Measurements from ENCODE around the gene NPC1. TPM values are rescaled to one million over a fixed set of nuclear protein-coding genes. Genes with fewer than 3 reads are reported as not detected.

NPC1 gene
- total RNA-seq (10 to 100 TPM; 33.9 to 34.3 TPM), polyA plus RNA-seq (40.9 TPM)

- peaks cover 0 to 3% of the 10 kb centered on the region in 2 donors for H3K27me3 Mint-ChIP-seq
- H3K36me3 ChIP-seq (ENCODE audit: insufficient read depth, low read length), result no peaks in the 10 kb centered on the region
- H3K27ac Mint-ChIP-seq, result peak within 1 kb of the TSS; percentile 93 to 98 (median 96)
- POLR2A ChIA-PET, result interaction anchor here (0.9 to 1.4 kb wide), 2 partner anchors 13 to 83 kb away, joined by 3 to 4 read pairs; no protein-coding TSS in a partner anchor
- no peaks in the 10 kb centered on the region for H3K27me3 ChIP-seq (ENCODE audit: insufficient read depth, low read length, poor library complexity, severe bottlenecking)
- no peaks in the 10 kb centered on the region for H3K9me3 Mint-ChIP-seq
- H3K4me1 ChIP-seq (ENCODE audit: insufficient read depth, low read length), result peaks cover 40% of the 10 kb centered on the region
- H3K4me1 Mint-ChIP-seq, result peaks cover 40 to 47% (median 46%) of the 10 kb centered on the region in 3 donors
- H3K27ac ChIP-seq (ENCODE audit: low read depth, low read length), result peak within 1 kb of the TSS; percentile 99
- peak within 1 kb of the TSS; percentile 87 for H3K4me3 ChIP-seq (ENCODE audit: low read length)
- peak; percentile 90 to 94 (median 93) for DNase-seq
- no peaks in the 10 kb centered on the region for H3K9me3 ChIP-seq (ENCODE audit: low read length)
- CTCF ChIA-PET, result interaction anchor here (0.8 to 5.9 kb wide), 10 partner anchors 13 to 225 kb away, joined by 3 to 50 read pairs (median 6); no protein-coding TSS in a partner anchor
- peak within 1 kb of the TSS; percentile 94 to 100 (median 97) for H3K4me3 Mint-ChIP-seq
- H3K36me3 Mint-ChIP-seq, result peaks cover 0 to 33% (median 9%) of the 10 kb centered on the region in 3 donors
Measured at GRCh38 chr18:23586249-23587196, at the start of gene NPC1. TSS of gene NPC1 (minus strand) at chr18:23586506. CDS start at chr18:23586343, 163 bp downstream.

- Mint-ChIP-seq H3K4me1 (peaks cover 5 to 11% (median 6%) of the 10 kb centered on the region in 3 donors), H3K36me3 (no peaks in the 10 kb centered on the region), H3K27ac (no peak overlapping the region), H3K4me3 (no peak overlapping the region), H3K27me3 (peaks cover 5 to 12% of the 10 kb centered on the region in 2 donors), H3K9me3 (no peaks in the 10 kb centered on the region)
- Histone ChIP-seq H3K27ac (ENCODE audit: low read depth, low read length) (no peak overlapping the region), H3K4me1 (ENCODE audit: insufficient read depth, low read length) (no peaks in the 10 kb centered on the region), H3K4me3 (ENCODE audit: low read length) (no peak overlapping the region), H3K9me3 (ENCODE audit: low read length) (no peaks in the 10 kb centered on the region), H3K27me3 (ENCODE audit: insufficient read depth, low read length, poor library complexity, severe bottlenecking) (peaks cover 3% of the 10 kb centered on the region), H3K36me3 (ENCODE audit: insufficient read depth, low read length) (no peaks in the 10 kb centered on the region)
- DNase-seq, result no peak
- CTCF ChIA-PET, result interaction anchor here (1.2 kb wide), 1 partner anchor 7 kb away, joined by 4 read pairs; no protein-coding TSS in a partner anchor
- POLR2A ChIA-PET, result no interaction called here
Measured at GRCh38 chr18:23636071-23636399, 49.7 kb upstream of the NPC1 start.

GRCh38 chr18:23635283-23636070 lies 49.2 kb upstream of the NPC1 start:
- no peak for DNase-seq
- Mint-ChIP-seq H3K4me3 (no peak overlapping the region), H3K27ac (no peak overlapping the region), H3K4me1 (peaks cover 5 to 11% (median 6%) of the 10 kb centered on the region in 3 donors), H3K27me3 (peaks cover 5 to 12% of the 10 kb centered on the region in 2 donors), H3K9me3 (no peaks in the 10 kb centered on the region), H3K36me3 (no peaks in the 10 kb centered on the region)
- H3K4me1 ChIP-seq (ENCODE audit: insufficient read depth, low read length), result no peaks in the 10 kb centered on the region
- H3K9me3 ChIP-seq (ENCODE audit: low read length), result no peaks in the 10 kb centered on the region
- POLR2A ChIA-PET, result no interaction called here
- H3K4me3 ChIP-seq (ENCODE audit: low read length), result no peak overlapping the region
- peaks cover 3% of the 10 kb centered on the region for H3K27me3 ChIP-seq (ENCODE audit: insufficient read depth, low read length, poor library complexity, severe bottlenecking)
- no peak overlapping the region for H3K27ac ChIP-seq (ENCODE audit: low read depth, low read length)
- CTCF ChIA-PET, result interaction anchor here (1.0 to 1.2 kb wide), 2 partner anchors 8 to 10 kb away, joined by 3 to 4 read pairs; no protein-coding TSS in a partner anchor
- H3K36me3 ChIP-seq (ENCODE audit: insufficient read depth, low read length), result no peaks in the 10 kb centered on the region

GRCh38 chr18:23634692-23635091 lies 48.4 kb upstream of the NPC1 start:
- H3K9me3 Mint-ChIP-seq, result no peaks in the 10 kb centered on the region
- POLR2A ChIA-PET, result no interaction called here
- Histone ChIP-seq H3K9me3 (ENCODE audit: low read length) (no peaks in the 10 kb centered on the region), H3K27me3 (ENCODE audit: insufficient read depth, low read length, poor library complexity, severe bottlenecking) (peaks cover 3% of the 10 kb centered on the region), H3K4me3 (ENCODE audit: low read length) (no peak overlapping the region), H3K36me3 (ENCODE audit: insufficient read depth, low read length) (no peaks in the 10 kb centered on the region), H3K27ac (ENCODE audit: low read depth, low read length) (no peak overlapping the region), H3K4me1 (ENCODE audit: insufficient read depth, low read length) (no peaks in the 10 kb centered on the region)
- no peak overlapping the region for H3K4me3 Mint-ChIP-seq
- DNase-seq, result no peak
- peaks cover 5 to 12% of the 10 kb centered on the region in 2 donors for H3K27me3 Mint-ChIP-seq
- H3K27ac Mint-ChIP-seq, result peak overlapping the region in 1 of 8 donors; percentile 30
- CTCF ChIA-PET, result interaction anchor here (1.0 to 1.2 kb wide), 2 partner anchors 9 kb away, joined by 3 to 4 read pairs; no protein-coding TSS in a partner anchor
- no peaks in the 10 kb centered on the region for H3K36me3 Mint-ChIP-seq
- peaks cover 5 to 11% (median 6%) of the 10 kb centered on the region in 3 donors for H3K4me1 Mint-ChIP-seq

GRCh38 chr18:23632615-23633014 lies 46.3 kb upstream of the NPC1 start:
- H3K27ac ChIP-seq (ENCODE audit: low read depth, low read length), result no peak overlapping the region
- ChIA-PET POLR2A (no interaction called here), CTCF (no interaction called here)
- no peaks in the 10 kb centered on the region for H3K36me3 ChIP-seq (ENCODE audit: insufficient read depth, low read length)
- Mint-ChIP-seq H3K27me3 (peaks cover 7 to 18% of the 10 kb centered on the region in 2 donors), H3K4me1 (peaks cover 5 to 11% (median 6%) of the 10 kb centered on the region in 3 donors), H3K36me3 (no peaks in the 10 kb centered on the region), H3K9me3 (no peaks in the 10 kb centered on the region), H3K4me3 (no peak overlapping the region), H3K27ac (no peak overlapping the region)
- H3K9me3 ChIP-seq (ENCODE audit: low read length), result no peaks in the 10 kb centered on the region
- no peak overlapping the region for H3K4me3 ChIP-seq (ENCODE audit: low read length)
- no peak for DNase-seq
- H3K4me1 ChIP-seq (ENCODE audit: insufficient read depth, low read length), result no peaks in the 10 kb centered on the region
- peaks cover 3% of the 10 kb centered on the region for H3K27me3 ChIP-seq (ENCODE audit: insufficient read depth, low read length, poor library complexity, severe bottlenecking)

GRCh38 chr18:23631746-23632145 lies 45.4 kb upstream of the NPC1 start:
- peak overlapping the region in 1 of 8 donors; percentile 44 for H3K27ac Mint-ChIP-seq
- POLR2A ChIA-PET, result no interaction called here

GRCh38 chr18:23631312-23631711 lies 45.0 kb upstream of the NPC1 start:
- no peaks in the 10 kb centered on the region for H3K36me3 Mint-ChIP-seq
- H3K27me3 Mint-ChIP-seq, result peaks cover 7 to 18% of the 10 kb centered on the region in 2 donors
- H3K27ac Mint-ChIP-seq, result no peak overlapping the region
- no peaks in the 10 kb centered on the region for H3K9me3 Mint-ChIP-seq
- H3K27me3 ChIP-seq (ENCODE audit: insufficient read depth, low read length, poor library complexity, severe bottlenecking), result peaks cover 3% of the 10 kb centered on the region
- ChIA-PET CTCF (interaction anchor here (1.0 kb wide), 2 partner anchors 9 to 21 kb away, joined by 3 read pairs; no protein-coding TSS in a partner anchor), POLR2A (no interaction called here)
- H3K9me3 ChIP-seq (ENCODE audit: low read length), result no peaks in the 10 kb centered on the region
- no peak overlapping the region for H3K4me3 ChIP-seq (ENCODE audit: low read length)
- H3K4me3 Mint-ChIP-seq, result no peak overlapping the region
- no peaks in the 10 kb centered on the region for H3K4me1 ChIP-seq (ENCODE audit: insufficient read depth, low read length)
- H3K36me3 ChIP-seq (ENCODE audit: insufficient read depth, low read length), result no peaks in the 10 kb centered on the region
- no peak overlapping the region for H3K27ac ChIP-seq (ENCODE audit: low read depth, low read length)
- DNase-seq, result no peak
- peaks cover 5 to 11% (median 10%) of the 10 kb centered on the region in 3 donors for H3K4me1 Mint-ChIP-seq

More at GRCh38 chr18:23631746-23632145, 45.4 kb upstream of the NPC1 start:
- peaks cover 5 to 11% (median 7%) of the 10 kb centered on the region in 3 donors for H3K4me1 Mint-ChIP-seq
- peaks cover 7 to 18% of the 10 kb centered on the region in 2 donors for H3K27me3 Mint-ChIP-seq
- Histone ChIP-seq H3K27ac (ENCODE audit: low read depth, low read length) (no peak overlapping the region), H3K27me3 (ENCODE audit: insufficient read depth, low read length, poor library complexity, severe bottlenecking) (peaks cover 3% of the 10 kb centered on the region), H3K4me1 (ENCODE audit: insufficient read depth, low read length) (no peaks in the 10 kb centered on the region), H3K36me3 (ENCODE audit: insufficient read depth, low read length) (no peaks in the 10 kb centered on the region), H3K9me3 (ENCODE audit: low read length) (no peaks in the 10 kb centered on the region), H3K4me3 (ENCODE audit: low read length) (no peak overlapping the region)
- no peak for DNase-seq
- no peaks in the 10 kb centered on the region for H3K36me3 Mint-ChIP-seq
- no peaks in the 10 kb centered on the region for H3K9me3 Mint-ChIP-seq
- H3K4me3 Mint-ChIP-seq, result no peak overlapping the region
- CTCF ChIA-PET, result no interaction called here
